GM18520 (cell line): ENCODE results near the gene RERE.
"Not testable (repeated sequence)": the region's sequence is repeated elsewhere in the genome, so short reads cannot be mapped to it uniquely, and the experiment has no call there.

Experiments used
- ATAC-seq: cut with Tn5 transposase; IDR thresholded peaks from one replicate; pipeline ENCODE4 v1.9.1; 2021; ENCODE audit not compliant: unreplicated experiment

Gene RERE

DNA sequence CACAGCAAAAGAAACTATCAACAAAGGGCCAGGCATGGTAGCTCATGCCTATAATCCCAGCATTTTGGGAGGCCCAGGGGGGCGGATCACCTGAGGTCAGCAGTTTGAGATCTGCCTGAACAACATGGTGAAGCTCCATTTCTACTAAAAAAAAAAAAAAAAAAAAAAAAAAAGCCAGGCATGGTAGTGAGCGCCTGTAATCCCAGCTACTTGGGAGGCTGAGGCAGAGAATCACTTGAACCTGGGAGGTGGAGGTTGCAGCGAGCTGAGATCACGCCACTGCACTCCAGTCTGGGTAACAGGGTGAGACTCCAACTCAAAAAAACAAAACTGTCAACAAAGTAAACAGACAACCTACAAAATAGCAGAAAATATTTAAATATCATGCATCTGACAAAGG, 122.0 kb downstream of the RERE start:
- ATAC-seq, result not testable (repeated sequence)

- ATAC-seq, result no peak
These were observed 124.3 kb downstream of the RERE start for GRCh38 chr1:8693107-8693506.

- no peak for ATAC-seq
These were observed 125.8 kb downstream of the RERE start for GRCh38 chr1:8691662-8692061.

- no peak for ATAC-seq
These were observed 127.3 kb downstream of the RERE start for GRCh38 chr1:8690253-8690525.

DNA sequence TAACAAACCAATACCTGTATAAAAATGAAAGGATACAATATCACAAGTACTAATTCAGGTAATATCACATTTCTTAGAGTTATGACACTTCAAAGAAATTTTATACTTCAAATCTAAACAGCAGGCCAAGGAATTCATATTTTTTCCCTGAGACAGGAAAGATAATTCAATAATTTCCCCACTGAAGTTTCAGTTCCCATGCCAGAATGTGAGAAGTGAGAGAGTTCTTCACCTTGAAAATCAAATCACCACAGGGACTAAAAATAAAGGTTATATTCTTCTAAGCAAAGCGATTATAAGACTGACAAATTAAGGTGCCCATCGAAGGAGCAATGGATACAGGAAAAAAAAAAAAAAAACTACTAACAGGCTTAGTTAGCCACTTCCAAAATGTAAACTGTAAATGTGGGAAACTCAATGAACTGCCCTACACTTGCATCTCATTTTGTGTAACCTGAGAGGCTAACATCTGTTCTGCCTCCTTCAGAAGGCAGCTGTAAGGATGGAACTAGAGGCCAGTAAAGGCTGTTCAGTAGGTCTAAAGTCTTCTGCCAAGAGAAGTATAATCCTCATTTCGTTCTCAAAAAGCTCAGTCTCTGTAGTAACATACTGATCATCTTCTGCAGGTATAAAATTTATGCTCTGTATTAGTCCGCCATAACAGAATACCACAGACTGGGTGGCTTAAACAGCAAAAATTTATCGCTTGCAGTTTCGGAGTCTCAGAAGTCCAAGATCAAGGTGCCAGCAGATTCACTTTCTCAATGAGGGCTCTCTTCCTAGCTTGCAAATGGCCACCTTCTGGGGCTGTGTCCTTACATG, 127.8 kb downstream of the RERE start:
- ATAC-seq, result no peak

DNA sequence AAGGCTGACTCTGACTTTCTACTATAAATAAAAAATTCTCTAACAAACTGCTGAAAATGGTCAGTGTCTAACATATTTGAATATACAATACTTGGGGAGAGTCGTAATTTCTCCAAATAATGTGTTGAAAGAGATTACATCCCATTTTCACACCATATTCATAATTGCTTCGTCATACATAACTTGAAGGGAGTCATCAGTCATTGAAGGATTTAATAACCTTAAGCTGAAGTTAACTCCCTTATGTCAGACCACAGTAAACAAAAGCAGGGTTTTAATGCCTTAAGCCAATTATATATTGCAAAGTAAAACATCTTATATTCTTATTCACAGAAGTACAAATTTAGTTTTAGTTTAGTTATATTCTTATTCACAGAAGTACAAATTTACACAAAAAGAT, 129.9 kb downstream of the RERE start:
- no peak for ATAC-seq

GRCh38 chr1:8687039-8687438, 130.4 kb downstream of the RERE start:
- no peak for ATAC-seq

GRCh38 chr1:8685463-8685862, 132.0 kb downstream of the RERE start:
- no peak for ATAC-seq

- ATAC-seq, result no peak
These were observed 132.8 kb downstream of the RERE start for GRCh38 chr1:8684590-8684989.

DNA sequence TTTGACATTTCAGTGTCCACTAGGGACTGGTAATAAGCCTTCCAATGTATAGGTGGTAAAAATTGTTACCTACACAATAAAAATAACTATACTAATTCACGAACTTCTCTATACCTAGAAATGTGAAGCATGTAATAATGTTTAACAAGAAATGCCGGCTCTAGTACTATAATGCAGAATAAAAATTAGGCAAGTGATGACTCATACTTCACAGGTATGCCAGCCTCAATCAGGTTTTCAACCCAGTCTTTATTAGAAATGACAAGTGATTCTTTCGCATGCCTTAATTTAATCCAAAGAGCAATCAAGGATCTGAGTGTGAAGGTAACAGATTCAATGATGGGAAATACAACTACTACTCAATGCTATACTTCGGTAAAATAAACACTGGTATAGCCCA, 134.9 kb downstream of the RERE start:
- no peak for ATAC-seq

DNA sequence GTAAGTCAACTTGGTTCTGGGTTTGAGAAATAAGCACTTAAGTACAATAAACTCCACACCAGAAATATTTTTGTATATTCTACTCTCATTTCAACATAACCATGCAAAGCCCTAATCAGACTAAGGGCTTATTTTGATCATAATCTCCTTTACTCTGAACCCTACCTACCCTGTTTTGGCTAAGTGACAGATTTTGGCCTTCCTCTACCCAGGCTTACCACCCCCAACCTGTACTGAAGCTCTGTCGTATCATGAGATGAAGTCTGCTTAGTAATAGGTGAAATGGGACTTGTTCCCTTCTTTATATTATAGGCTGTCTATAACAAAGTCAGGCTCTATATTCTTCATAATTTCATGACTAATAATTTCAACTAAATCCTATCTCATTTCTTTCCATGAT, 135.5 kb downstream of the RERE start:
- no peak for ATAC-seq

DNA sequence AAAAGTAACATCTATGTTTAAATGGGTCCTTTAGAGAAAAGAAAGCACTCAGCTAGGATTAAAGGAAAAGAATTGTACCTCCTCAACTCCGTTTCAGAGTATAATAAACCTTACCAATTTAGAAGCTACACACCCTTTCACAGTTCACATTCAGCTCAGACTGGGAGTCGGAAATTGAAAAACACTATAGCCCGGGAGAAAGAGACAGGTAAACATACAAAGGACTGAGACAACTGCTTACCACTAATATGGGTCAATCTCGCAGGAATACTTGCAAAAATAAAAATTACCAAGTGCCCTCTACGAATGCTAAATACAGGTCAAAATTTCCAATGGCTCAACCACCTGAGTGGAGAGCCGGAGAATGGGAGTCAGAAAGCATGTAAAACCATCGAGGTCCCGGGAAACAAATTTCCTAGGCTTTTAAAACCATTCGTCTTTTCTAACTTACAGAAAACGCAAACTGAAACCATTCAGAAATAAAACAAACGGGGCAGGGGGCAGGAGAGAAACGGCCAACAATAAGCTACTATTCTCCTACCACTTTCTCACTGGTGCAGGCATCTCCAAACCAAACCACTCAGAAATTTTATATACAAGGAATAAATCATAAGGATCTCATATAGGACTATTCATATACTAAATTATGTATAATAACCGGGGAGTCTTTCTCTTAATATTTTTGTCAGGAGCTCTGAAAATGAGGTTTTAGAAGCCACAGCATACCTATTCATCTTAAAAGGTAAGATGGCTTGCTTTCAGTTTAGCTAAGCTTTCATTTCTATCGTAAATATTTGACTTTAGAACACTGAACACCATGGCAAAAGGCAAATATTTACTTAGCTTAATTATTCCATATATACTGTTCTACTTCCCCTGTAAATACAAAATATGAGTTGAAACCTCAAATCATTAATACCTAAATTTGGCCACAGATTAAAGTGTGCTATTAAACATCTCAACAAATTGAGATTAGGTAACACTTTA, 136.5 kb downstream of the RERE start:
- ATAC-seq, result no peak

DNA sequence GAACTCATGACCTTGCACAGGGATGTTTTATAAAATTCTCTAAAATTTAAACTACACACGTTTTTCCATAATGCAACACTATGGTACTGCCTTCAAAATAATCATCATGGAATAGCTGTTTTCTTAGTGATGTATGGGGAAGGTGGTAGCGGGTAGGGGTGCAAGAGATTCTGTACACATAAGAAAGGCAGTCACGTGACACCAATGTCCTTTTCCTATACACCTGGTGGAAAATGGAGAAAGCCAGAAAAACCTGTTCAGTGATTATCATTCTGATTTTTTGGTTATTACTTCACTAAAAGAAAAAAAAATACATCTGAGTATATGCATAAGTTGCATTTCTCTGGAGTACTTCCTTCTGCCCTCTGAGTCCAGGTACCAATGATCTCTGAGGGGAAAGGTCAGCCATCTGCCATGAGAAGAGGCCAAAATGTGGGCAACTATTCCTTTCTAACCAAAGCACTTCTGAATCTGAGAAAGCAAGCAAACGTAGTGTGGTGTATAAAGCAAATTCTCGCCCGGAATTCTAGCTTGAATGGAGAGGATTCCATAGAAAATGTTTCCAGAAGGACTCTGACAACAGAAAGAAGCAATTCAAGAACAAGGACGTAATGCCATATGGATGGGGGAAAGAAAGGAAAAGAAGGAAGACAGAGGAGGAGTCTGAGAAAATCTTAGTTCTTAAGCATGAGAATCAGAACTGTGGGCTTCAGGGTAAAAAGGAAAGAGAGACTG, 137.3 kb downstream of the RERE start:
- ATAC-seq, result no peak

GRCh38 chr1:8679395-8679800, 138.0 kb downstream of the RERE start:
- no peak for ATAC-seq

DNA sequence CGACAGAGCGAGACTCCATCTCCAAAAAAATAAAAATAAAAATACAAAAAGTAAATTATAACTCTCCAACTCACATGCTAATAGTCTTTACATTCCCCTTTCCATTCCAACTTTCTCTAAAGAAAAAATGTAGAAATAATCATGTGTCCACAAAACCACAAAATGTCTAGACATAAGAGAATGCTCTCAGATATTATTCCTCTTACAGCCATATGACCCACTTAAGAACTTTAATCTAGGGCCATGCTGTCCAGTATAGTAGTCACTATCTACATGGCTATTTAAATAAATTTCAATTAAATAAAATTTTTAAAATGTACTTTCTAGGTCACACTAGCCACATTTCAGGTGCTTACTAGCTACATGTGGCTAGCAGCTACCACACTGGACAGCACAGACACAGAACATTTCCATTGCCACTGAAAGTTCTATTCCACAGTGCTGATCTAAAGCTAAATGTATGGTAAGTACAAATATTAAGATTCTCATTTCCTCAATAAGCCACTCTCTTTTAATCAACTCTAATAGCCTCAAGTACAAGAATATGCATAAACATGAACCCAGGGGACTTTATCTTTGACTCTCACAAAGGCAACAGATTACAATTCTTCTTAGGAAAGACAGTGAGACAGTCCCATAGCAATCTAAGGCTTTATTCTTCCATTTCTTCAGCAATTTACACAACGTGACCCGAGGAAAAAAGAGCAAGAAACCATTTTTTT, 138.6 kb downstream of the RERE start:
- ATAC-seq, result no peak

- ATAC-seq, result no peak
These were observed 139.7 kb downstream of the RERE start for GRCh38 chr1:8677782-8678181.

GRCh38 chr1:8676813-8677212, 140.6 kb downstream of the RERE start:
- no peak for ATAC-seq

DNA sequence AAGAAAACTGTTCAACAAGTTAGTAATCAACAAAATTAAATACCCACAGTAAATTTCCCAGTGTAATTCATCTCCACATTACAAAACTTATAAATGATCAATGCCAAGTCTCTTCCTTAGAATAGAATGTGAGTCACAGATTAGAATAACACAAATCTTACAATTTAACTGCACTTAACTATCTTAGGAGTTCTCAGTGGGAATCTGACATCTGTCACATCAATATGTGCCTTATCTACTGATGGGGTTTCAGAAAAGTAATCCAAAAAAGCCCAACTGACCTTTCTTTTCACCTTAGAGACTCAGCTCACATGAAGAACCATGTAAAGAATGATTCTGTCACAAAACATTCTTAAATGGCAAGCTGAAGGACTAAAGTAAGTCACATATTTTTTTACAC, 141.4 kb downstream of the RERE start:
- no peak for ATAC-seq

- no peak for ATAC-seq
These were observed 142.5 kb downstream of the RERE start for GRCh38 chr1:8674912-8675311.

- no peak for ATAC-seq
These were observed 143.0 kb downstream of the RERE start for GRCh38 chr1:8674481-8674880.
